Fibroblast of the aortic adventitia (primary cell): ENCODE measurements around the gene NGDN. TPM values are rescaled to one million over a fixed set of nuclear protein-coding genes. Genes with fewer than 3 reads are reported as not detected.

ENCODE experiments used
- DNase-seq: peaks from one replicate; pipeline ENCODE4 v3.0.0-alpha.2; 2010; ENCODE audit warnings: low read depth
- H3K4me3 ChIP-seq: 2 replicates; pipeline ENCODE4 v1.5.1; 2011; ENCODE audit warnings: low read depth, mild to moderate bottlenecking, control low read depth, low read length, moderate library complexity
- CTCF ChIP-seq: IDR thresholded peaks from 2 replicates; pipeline ENCODE4 v1.5.1; 2011; ENCODE audit warnings: mild to moderate bottlenecking, low read length, control low read depth, inconsistent platforms; ENCODE audit not compliant: insufficient read depth
- total RNA-seq: library from RNA; depleted of rRNA; stranded (reverse); fragments of >200 nt; gene quantifications from 2 replicates; pipeline ENCODE4 v1.2.3, GENCODE V29; 2012; ENCODE audit warnings: low replicate concordance

Gene NGDN
- total RNA-seq, 1 donor = 31.5 TPM

DNA sequence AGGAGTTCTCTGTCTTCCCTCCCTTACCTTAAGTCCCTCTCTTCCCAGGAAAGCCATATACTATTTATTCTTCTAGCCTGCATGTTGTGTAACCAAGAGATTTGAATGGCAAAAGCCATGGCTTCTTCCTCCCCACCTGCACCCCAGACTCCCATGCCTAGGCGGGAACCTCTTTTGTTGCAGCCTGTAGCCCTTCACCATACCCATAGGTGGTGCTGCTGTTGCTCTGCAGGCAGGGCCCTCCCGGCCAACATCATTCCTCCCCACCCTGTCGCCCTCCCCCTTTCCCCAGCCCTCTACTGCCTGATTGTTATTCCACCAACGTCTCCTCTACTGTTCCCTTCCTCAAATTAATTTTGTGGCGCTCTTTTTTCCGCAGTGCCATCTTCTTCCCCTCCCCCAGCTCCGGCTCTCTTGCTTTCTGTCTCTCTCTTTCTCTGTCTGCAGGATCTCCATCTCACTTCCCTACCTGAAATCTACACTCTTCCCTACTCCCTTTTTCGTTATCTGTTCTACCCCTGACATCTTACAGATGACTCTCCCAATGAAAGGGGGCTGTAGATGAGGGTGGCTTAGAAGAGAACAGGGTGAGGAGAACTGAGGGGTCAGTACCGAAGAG, 13.8 kb downstream of the NGDN start:
- H3K4me3 ChIP-seq = no peak overlapping the region
- DNase-seq = no peak
- TF ChIP-seq CTCF = peak; percentile 34

GRCh38 chr14:23485326-23485725, 15.8 kb downstream of the NGDN start:
- H3K4me3 ChIP-seq = no peak overlapping the region
- TF ChIP-seq CTCF = no peak
- DNase-seq = no peak

- no peak for TF ChIP-seq CTCF
- no peak for DNase-seq
These were observed 16.5 kb downstream of the NGDN start for GRCh38 chr14:23486036-23486435.

GRCh38 chr14:23487216-23487615, 17.7 kb downstream of the NGDN start:
- no peak overlapping the region for H3K4me3 ChIP-seq
- no peak for DNase-seq
- no peak for TF ChIP-seq CTCF

More at GRCh38 chr14:23486036-23486435, 16.5 kb downstream of the NGDN start:
- H3K4me3 ChIP-seq = no peak overlapping the region

DNA sequence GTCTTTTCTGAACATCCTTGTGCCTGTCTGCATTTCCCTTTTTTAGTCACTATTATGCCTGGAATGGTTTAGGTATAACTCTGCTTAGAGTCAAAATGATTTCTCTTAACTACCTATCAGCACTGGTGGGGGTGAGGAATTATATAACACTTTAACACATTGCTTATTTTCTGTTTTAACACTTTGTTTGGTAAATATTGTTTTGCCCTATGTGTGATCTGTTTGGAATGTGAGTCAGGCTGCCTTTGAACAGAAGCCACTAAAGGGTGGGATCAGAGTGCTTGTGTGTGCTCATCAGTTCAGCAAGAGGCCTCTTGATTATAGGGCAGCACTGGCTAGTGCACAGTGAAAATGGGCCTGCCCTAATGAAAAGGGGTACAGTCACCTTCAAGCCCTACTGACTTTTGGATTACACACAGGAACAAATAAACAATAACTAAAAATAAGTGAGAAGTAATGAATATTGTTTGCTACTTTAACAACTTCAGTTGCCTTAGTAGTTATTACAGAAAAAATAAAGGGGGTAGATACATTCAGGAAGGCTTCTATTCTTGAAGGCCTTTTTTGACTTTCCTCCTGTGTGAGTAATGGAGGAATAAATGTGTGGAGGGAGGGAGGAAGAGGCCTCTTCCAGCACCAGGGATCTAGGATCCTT, 23.2 kb downstream of the NGDN start:
- DNase-seq = no peak
- no peak overlapping the region for H3K4me3 ChIP-seq
- TF ChIP-seq CTCF = no peak

GRCh38 chr14:23494223-23494622, 24.7 kb downstream of the NGDN start:
- TF ChIP-seq CTCF = no peak
- DNase-seq = peak; percentile 22
- H3K4me3 ChIP-seq = no peak overlapping the region

DNA sequence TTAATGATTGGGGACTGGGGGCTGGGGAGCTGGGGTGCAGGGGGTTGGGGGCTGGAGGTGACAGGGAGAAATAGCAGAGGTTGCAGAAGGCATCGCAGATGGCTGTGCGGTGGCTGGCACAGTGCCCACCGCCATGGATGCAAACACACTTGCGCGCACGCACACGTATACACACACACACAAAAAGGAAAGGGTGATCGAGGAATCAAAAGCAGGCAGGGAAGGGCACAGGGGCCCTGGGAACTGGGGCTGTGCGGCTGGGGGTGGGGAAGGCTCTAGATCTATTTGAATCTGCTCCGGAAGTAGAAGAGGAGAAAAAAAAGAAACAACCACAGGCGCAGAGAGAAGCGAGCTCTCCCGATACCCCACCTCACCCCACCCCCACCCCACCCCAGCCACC, 42.7 kb downstream of the NGDN start:
- H3K4me3 ChIP-seq = no peak overlapping the region
- no peak for TF ChIP-seq CTCF
- DNase-seq = no peak
